Left renal pelvis (tissue), 4 donors: ENCODE data around the gene FAM50A. TPM values are rescaled to one million over a fixed set of nuclear protein-coding genes. Genes with fewer than 3 reads are reported as not detected.

Experiments
- DNase-seq, 4 donors: peaks; one replicate each; pipeline ENCODE4 v3.0.0-alpha.2; 2013; ENCODE audit warnings: low read depth in 4 of 4, low spot score in 3 of 4
- polyA plus RNA-seq, 4 donors: library from polyadenylated mRNA; unstranded; fragments of 120-200 nt; gene quantifications; one replicate each; pipeline ENCODE4 v1.2.1, GENCODE V29; 2013; ENCODE audit not compliant: insufficient read length in 4 of 4

Gene FAM50A
- polyA plus RNA-seq, 4 donors: 44.1 to 52.3 (median 46.7) TPM

DNA sequence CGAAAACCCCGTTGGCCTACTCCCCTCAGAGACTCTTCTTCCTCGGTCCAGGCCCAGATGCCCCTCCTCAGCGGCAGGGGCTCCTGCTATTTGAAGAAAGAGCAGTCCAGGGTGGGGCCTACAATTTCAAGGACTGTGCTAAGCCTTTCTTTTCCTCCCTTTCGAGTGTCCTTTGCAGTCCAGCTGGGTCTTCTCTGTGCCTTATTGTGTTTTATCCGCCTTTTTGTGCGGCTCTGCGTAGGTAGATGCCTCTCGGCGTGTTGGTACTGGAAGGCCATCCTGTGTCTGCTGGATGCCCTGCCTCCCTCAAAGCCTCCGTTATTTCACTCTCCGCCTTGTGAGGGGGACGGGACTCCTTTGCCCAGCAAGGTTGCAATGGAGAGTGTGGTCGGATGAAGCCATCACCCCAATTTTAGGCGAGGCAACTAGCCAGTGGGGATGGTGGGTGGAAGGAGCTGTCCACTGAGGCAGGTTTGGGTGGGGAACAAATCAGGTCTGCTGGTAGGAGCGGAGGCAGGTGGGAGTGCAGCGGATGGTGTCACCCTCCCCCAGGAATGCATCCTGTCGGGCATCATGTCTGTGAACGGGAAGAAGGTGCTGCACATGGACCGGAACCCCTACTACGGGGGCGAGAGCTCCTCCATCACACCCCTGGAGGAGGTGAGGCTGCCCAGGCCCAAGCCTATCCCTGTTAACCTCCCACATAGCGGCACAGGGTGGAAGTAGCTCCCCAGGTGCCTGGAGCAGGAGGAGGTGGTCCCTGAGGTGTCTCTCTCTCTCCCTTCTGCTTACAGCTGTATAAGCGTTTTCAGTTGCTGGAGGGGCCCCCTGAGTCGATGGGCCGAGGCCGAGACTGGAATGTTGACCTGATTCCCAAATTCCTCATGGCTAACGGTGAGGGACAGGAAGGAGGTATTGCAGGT lies 5.7 kb upstream of the FAM50A start:
- DNase-seq: no peak

DNA sequence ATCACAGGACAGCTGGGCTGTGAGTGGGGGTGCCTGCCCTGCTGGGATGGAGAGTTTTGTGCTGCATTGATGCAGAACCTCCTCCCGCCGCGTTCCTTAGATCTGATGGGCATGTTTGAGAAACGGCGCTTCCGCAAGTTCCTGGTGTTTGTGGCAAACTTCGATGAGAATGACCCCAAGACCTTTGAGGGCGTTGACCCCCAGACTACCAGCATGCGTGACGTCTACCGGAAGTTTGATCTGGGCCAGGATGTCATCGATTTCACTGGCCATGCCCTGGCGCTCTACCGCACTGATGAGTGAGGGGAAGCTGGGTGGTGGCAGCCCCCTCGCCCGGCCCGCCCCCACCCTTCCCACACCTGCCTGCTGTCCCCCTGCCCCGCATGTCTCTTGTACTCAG lies 4.1 kb upstream of the FAM50A start:
- DNase-seq: no peak

GRCh38 chrX:154440623-154441357 lies 3.2 kb upstream of the FAM50A start:
- DNase-seq: no peak

DNA sequence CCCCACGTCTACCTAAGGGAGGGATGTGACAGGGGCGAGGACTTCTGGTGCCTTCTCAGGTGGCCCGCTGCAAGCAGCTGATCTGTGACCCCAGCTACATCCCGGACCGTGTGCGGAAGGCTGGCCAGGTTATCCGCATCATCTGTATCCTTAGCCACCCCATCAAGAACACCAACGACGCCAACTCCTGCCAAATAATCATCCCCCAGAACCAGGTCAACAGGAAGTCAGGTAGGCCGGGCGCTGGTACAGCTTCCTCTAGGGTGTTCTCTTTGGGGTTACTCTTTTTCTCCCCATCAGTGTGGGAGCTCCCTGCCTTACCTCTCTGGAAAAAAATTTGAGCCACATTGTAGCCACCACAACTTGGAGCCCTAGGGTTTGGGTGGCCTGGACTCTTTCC lies 2.4 kb upstream of the FAM50A start:
- DNase-seq: no peak

DNA sequence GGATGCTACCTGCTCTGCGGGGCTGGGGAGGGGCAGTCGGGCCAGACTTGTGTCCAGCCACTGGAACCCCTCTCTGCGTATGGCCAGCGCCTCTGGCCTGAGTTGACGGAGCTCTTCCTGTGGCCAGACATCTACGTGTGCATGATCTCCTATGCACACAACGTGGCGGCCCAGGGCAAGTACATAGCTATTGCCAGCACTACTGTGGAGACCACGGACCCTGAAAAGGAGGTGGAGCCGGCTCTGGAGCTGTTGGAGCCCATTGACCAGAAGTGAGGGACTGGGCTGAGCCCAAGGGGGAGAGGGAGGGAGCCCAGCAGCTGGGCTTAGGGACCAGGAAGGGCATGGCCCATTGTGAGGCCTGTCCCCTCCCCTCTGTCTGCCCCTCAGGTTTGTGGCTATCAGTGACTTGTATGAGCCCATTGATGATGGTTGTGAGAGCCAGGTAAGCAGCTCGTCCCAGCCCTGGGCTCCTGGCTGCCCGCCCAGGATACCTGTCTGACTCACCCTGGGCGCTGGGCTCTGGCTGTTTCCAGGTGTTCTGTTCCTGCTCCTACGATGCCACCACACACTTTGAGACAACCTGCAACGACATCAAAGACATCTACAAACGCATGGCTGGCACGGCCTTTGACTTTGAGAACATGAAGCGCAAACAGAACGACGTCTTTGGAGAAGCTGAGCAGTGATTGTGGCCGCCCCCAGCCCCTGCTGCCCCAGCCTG lies 1.8 kb upstream of the FAM50A start:
- no peak for DNase-seq

DNA sequence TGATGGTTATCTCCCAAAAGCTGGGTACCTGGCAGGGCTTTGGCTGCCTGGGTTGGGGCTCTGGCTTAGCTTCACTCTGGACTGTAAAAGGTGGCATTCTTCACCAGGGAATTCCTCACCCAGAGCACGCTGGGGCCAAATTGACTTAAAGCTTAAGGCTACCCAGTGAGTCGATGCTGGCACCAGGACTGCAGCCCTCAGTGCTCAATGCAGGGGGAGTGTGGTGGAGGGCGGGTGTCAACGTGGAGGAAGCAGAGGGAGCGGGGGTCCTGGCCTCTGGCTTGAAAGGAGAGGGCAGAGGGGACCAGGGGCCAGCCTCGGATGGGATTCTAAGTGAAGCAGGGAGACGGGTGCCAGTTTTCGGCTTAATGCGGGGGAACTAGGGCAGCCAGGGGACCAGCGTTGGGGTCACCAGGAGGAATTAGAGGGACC lies 446 bp upstream of the FAM50A start:
- DNase-seq: no peak

GRCh38 chrX:154444755-154445246 lies 860 bp downstream of the FAM50A start:
- DNase-seq: no peak

GRCh38 chrX:154445776-154446175 lies 1.8 kb downstream of the FAM50A start:
- no peak for DNase-seq

- DNase-seq: no peak
Measured at GRCh38 chrX:154446430-154446829, 2.5 kb downstream of the FAM50A start.

DNA sequence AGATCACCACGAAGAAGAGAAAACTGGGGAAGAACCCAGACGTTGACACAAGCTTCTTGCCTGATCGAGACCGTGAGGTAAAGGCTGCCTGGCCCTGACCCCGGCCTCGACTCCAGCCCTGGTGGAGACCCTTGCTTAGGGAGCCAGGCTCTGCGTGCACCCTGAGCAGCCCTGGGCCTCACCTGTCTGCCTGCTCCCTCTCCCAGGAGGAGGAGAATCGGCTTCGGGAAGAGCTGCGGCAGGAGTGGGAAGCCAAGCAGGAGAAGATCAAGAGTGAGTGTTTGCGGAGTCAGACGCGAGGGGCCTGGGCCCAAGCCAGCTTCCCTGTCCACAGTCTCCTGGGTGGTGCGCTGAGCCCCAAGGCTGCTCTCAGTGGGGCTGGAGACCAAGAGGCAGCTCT lies 4.5 kb downstream of the FAM50A start:
- DNase-seq: no peak

GRCh38 chrX:154449618-154450017 lies 5.7 kb downstream of the FAM50A start:
- DNase-seq: no peak

GRCh38 chrX:154450312-154450711 lies 6.4 kb downstream of the FAM50A start:
- DNase-seq: no peak

GRCh38 chrX:154452823-154453222 lies 8.9 kb downstream of the FAM50A start:
- no peak for DNase-seq

DNA sequence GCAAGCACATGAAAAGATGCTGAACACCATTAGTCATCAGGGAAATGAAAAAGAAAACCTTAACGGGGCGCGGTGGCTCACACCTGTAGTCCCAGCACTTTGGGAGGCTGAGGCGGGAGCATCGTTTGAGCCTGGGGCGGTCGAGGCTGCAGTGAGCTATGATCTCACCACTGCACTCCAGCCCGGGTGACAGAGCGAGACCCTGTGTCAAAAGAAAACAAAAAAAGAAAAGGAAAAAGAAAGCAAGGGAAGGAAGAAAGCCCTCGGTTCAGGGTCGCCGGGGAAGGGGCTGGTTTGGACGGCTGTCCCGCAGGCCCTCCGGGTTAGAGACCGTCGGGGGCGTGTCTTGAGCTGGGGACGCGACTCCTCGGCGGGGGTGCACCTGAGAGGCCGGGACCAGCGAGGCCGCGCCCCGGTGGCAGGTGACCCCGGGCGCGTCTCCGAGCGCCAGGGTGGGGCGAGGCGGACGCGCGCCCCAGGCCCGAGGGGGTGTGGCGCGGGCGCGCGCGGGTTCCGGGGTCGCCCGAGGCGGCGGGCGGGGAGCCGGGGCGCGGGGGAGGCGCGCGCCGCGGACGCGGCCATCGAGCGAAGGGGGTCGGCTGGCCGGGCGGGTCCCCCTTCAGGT lies 13.7 kb downstream of the FAM50A start:
- DNase-seq: no peak

DNA sequence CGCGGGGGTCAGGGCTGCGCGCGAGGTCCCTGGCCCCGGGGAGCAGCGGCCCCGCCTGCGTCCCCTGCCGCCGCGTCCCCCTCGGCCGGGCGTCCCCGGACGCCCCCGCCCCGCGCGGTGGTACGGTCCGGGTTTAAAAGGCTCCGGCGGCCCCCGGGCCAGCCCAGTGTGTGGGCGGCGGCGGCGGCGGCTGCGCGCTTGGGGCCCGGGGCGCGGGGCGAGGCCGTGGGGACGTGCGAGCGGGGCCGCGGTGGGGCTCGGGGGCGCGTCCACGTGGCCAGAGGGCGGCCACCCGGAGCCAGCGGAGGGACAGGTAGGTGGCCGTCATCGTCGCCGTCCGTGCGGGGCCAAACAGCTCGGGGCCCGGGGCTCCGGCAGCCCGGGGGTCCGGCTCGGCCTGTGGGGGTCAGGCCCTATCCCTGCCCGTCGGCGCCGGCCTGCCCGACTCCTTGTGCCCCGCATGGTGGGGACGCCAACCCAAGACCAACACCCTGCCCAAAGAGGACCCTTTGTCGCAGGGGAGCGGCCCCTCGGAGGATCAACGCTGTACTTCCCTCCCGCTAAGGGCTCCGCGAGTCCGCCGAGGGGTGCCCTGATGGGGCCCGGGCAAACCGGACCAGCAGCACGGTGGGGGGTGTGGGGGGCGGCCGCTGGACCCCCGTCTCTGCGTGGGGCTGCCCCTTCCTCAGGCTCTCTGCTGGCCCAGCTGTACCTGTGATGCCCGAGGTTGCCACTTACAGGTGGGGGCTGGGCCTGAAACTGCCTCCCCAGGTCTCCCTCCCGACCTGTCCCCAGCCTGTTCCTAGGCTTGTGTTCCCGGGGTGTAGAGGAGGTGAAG lies 14.4 kb downstream of the FAM50A start, which contains the start of gene PLXNA3:
Gene PLXNA3 (plus strand): TSS at position 166 of the 838 bp plus-strand sequence. CDS start 1,903 bp downstream, outside the sequence.
- no peak for DNase-seq

DNA sequence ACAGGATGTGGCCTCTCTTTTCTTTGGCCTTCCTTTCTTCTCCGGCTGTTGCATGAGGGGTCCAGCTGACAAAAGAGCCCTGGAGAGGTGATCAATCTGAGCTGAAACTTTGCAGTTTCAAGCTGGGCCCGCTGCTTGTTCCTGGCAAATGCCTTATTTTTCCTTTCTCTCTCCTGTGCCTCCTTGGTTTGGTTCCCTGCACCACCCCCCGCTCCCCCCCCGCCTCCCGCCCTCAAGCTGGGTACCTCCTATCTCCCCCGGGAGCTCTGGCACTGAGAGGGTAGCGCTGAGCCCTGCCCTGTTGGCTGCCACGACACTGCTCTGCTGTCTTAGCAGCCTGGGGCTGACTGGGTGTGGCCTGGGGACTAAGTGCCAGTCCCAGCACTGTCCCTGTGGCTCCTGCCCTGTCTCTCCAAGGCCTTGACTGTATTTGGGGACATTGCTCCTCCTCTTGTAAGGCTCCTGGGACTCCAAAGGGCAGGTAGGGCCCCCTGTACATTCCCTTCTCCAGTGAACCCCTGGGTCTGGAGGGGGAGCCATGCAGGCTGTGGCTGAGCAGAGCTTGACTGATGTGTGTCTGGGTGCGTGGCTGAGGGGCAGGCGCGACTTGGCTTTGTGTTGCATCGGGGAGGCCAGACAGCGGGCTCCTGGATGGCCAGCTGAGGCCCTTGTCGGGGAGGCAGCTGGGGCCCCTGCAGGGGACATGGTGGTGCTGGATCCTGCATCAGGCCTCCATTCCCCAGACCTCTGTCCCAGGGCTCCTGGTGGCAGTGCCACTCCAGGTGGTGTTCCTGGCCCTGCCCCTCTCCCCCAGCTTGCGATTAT lies 15.2 kb downstream of the FAM50A start:
- DNase-seq: no peak

GRCh38 chrX:154459832-154460231 lies 15.9 kb downstream of the FAM50A start:
- DNase-seq: no peak

GRCh38 chrX:154460326-154460725 lies 16.4 kb downstream of the FAM50A start:
- no peak for DNase-seq

- no peak for DNase-seq
Measured at GRCh38 chrX:154462396-154462795, 18.5 kb downstream of the FAM50A start.
